Right lobe of liver (tissue), 6 donors: Measurements from ENCODE around the gene TBC1D8. TPM values are rescaled to one million over a fixed set of nuclear protein-coding genes. Genes with fewer than 3 reads are reported as not detected.
A peak's percentile ranks its signal among the peaks of the same experiment; 100 is the strongest.

Experiments
- ATAC-seq, 4 donors: fragments of 200-7000 bp; cut with Tn5 transposase; one replicate each; pipeline ENCODE4 v1.9.1; 2020; ENCODE audit warnings: mild to moderate bottlenecking in 4 of 4, moderate library complexity in 4 of 4
- DNase-seq, 3 donors: peaks; one replicate each; pipeline ENCODE4 v3.0.0-alpha.2; 2020
- H3K27ac ChIP-seq, 3 donors: fragments of 200-600 bp; one replicate each; pipeline ENCODE4 v1.8.0; 2022
- H3K27me3 ChIP-seq, 2 donors: fragments of 200-600 bp; one replicate each; pipeline ENCODE4 v1.8.0; 2022
- H3K36me3 ChIP-seq, 4 donors: fragments of 200-600 bp; sonication (generic) in 1 of 4; one replicate each; pipeline versions ENCODE4 v1.5.1 to v1.8.0; 2017 to 2022; ENCODE audit warnings: control low read depth in 1 of 4
- H3K4me1 ChIP-seq, 4 donors: fragments of 200-600 bp; sonication (generic) in 1 of 4; one replicate each; pipeline versions ENCODE4 v1.5.1 to v1.8.0; 2017 to 2022; ENCODE audit warnings: control low read depth in 1 of 4
- H3K4me3 ChIP-seq, 3 donors: fragments of 200-600 bp; one replicate each; pipeline ENCODE4 v1.8.0; 2022
- H3K9me3 ChIP-seq, 4 donors: fragments of 200-600 bp; sonication (generic) in 1 of 4; one replicate each; pipeline versions ENCODE4 v1.5.1 to v1.8.0; 2017 to 2022; ENCODE audit warnings: control low read depth in 1 of 4
- CTCF ChIP-seq, 4 donors: fragments of 200-600 bp in 3 of 4; fragments of 450-650 bp in 1 of 4; IDR thresholded peaks; one replicate each; pipeline versions ENCODE4 v1.5.1 to v1.8.0; 2016 to 2022; ENCODE audit warnings: antibody characterized with exemption in 4 of 4, mild to moderate bottlenecking in 2 of 4
- POLR2A ChIP-seq: fragments of 450-650 bp; IDR thresholded peaks from one replicate; pipeline ENCODE4 v1.6.1; 2017; ENCODE audit warnings: antibody characterized with exemption, mild to moderate bottlenecking
- WGBS: methylation state at CpG from one replicate; pipeline ENCODE4 v1.1.6; 2018; ENCODE audit warnings: low coverage, low lambda C conversion rate; ENCODE audit not compliant: insufficient coverage; ENCODE audit errors: missing lambda C conversion rate; 5-methylcytosine and 5-hydroxymethylcytosine counted together
- intact Hi-C, 2 donors: fragments of 100-400 bp; cut with DNase I; formaldehyde crosslinking; loops; one replicate each; pipeline versions ENCODE4 v1.11.2 to v1.14.1; 2022
- total RNA-seq, 6 experiments: library from RNA; depleted of rRNA in 2 of 6; stranded (reverse); fragments of >200 nt in 2 of 6; fragmentation: NEBNext Ultra II Directional in 3 of 6; extraction: Animal tissue kit (Norgen Biotek cat#: 25700) in 3 of 6; gene quantifications; one replicate each; pipeline versions ENCODE4 v1.1.0 to v1.2.4, GENCODE V29; 2016 to 2023
- donor health status: DM: no; HTN: yes; CAD: no.
- donor health status: DM: no; HTN: no; CAD: no.
- donor health status: DM: no; HTN: no; CAD: no.
- donor health status: DM: no; HTN: yes; CAD: no.
- donor health status: DM: no; HTN: yes; CAD: no.

Gene TBC1D8
- total RNA-seq, 6 experiments from 2014 or later = 17.3 to 31.2 (median 21.5) TPM

- H3K4me3 ChIP-seq = no peak overlapping the region
- intact Hi-C loops = no loop called here
Measured at GRCh38 chr2:101004620-101005325, 146.4 kb downstream of the TBC1D8 start.

GRCh38 chr2:101003278-101003775, 147.9 kb downstream of the TBC1D8 start:
- ATAC-seq = no peak
- DNase-seq = no peak
- H3K4me1 ChIP-seq = peaks cover 0 to 23% (median 9%) of the 10 kb centered on the region in 4 donors
- no peaks in the 10 kb centered on the region for H3K27me3 ChIP-seq
- H3K4me3 ChIP-seq = peak overlapping the region; percentile 75 to 85 (median 85)
- TF ChIP-seq CTCF (IDR thresholded peaks at IDR 0.05) (no peak), POLR2A (no peak)
- peaks cover 7 to 50% (median 23%) of the 10 kb centered on the region in 4 donors for H3K36me3 ChIP-seq
- intact Hi-C loops = no loop called here
- no peaks in the 10 kb centered on the region for H3K9me3 ChIP-seq
- peak overlapping the region; percentile 73 to 97 (median 86) for H3K27ac ChIP-seq
- WGBS = 42% methylated on average over 12 of the region's 12 CpGs

More at GRCh38 chr2:101004620-101005325, 146.4 kb downstream of the TBC1D8 start:
- TF ChIP-seq CTCF (IDR thresholded peaks at IDR 0.05) (no peak), POLR2A (no peak)
- ATAC-seq (no peak), DNase-seq (no peak)
- Histone ChIP-seq H3K27me3 (no peaks in the 10 kb centered on the region), H3K27ac (no peak overlapping the region), H3K4me1 (peaks cover 0 to 15% (median 7%) of the 10 kb centered on the region in 4 donors), H3K36me3 (peaks cover 7 to 54% (median 24%) of the 10 kb centered on the region in 4 donors), H3K9me3 (no peaks in the 10 kb centered on the region)
- 85% methylated on average over 9 of the region's 12 CpGs for WGBS

GRCh38 chr2:101002562-101003277, 148.5 kb downstream of the TBC1D8 start:
- WGBS = under 1% methylated on average over 23 of the region's 26 CpGs
- H3K36me3 ChIP-seq = peaks cover 7 to 45% (median 21%) of the 10 kb centered on the region in 4 donors
- TF ChIP-seq CTCF (IDR thresholded peaks at IDR 0.05) (no peak), POLR2A (no peak)
- no peaks in the 10 kb centered on the region for H3K9me3 ChIP-seq
- H3K27ac ChIP-seq = peak overlapping the region; percentile 73 to 97 (median 86)
- H3K4me1 ChIP-seq = peaks cover 0 to 26% (median 10%) of the 10 kb centered on the region in 4 donors
- DNase-seq (no peak), ATAC-seq (peak in 2 of 4 donors; percentile 2 to 5)
- H3K4me3 ChIP-seq = peak overlapping the region; percentile 75 to 85 (median 85)
- H3K27me3 ChIP-seq = no peaks in the 10 kb centered on the region
- intact Hi-C loops = no loop called here

GRCh38 chr2:101001691-101002561, 149.3 kb downstream of the TBC1D8 start, which contains the start of gene RPL31:
RPL31 (plus strand) TSS chr2:101002289; CDS start chr2:101002702, 413 bp downstream.
- Histone ChIP-seq H3K27me3 (no peaks in the 10 kb centered on the region), H3K36me3 (peaks cover 5 to 37% (median 17%) of the 10 kb centered on the region in 4 donors), H3K9me3 (no peaks in the 10 kb centered on the region), H3K4me3 (peak within 1 kb of the TSS; percentile 75 to 85 (median 85)), H3K4me1 (peaks cover 0 to 34% (median 14%) of the 10 kb centered on the region in 4 donors), H3K27ac (peak within 1 kb of the TSS; percentile 86 to 97 (median 90))
- intact Hi-C loops = no loop called here
- WGBS = 0% methylated on average over 23 of the region's 59 CpGs
- DNase-seq (peak; percentile 98), ATAC-seq (peak; percentile 90 to 96 (median 92))
- TF ChIP-seq CTCF (IDR thresholded peaks at IDR 0.05) = no peak
- TF ChIP-seq POLR2A = peak; percentile 87
